A549 (cell line): ENCODE measurements around the gene KCNQ1. TPM values are rescaled to one million over a fixed set of nuclear protein-coding genes. Genes with fewer than 3 reads are reported as not detected.

Source experiments
- ATAC-seq, 2 experiments: fragments of 200-7000 bp in 1 of 2; fragments of >200 bp in 1 of 2; cut with Nextera tagmentation in 1 of 2; cut with Tn5 transposase in 1 of 2; 3 replicates each; pipeline versions ENCODE4 v1.8.0 to v1.9.1; 2018 to 2020; ENCODE audit warnings: mild to moderate bottlenecking in 1 of 2, moderate library complexity in 1 of 2
- CTCF ChIA-PET: fragments of 300-600 bp; sonication (Branson Sonifier 250); formaldehyde crosslinking; extraction: SDS; loops from one replicate; lab custom pipeline; 2021; ENCODE audit warnings: antibody characterized with exemption, inconsistent platforms; lab: Yijun Ruan, JAX
- POLR2A ChIA-PET: fragments of 350-600 bp; formaldehyde crosslinking; extraction: SDS; loops from one replicate; lab custom pipeline; 2021; ENCODE audit warnings: antibody characterized with exemption, inconsistent platforms; lab: Yijun Ruan, JAX
- DNase-seq, 2 experiments: peaks; one replicate each; pipeline versions ENCODE4 v3.0.0 to v3.0.0-alpha.2; 2011 to 2016; ENCODE audit warnings: low read depth in 1 of 2, low spot score in 1 of 2
- FAIRE-seq: peaks from 2 replicates; lab custom pipeline; 2011; peaks lifted over from hg19 to GRCh38; lab: Jason Lieb, UNC
- H3K27ac ChIP-seq, 2 experiments: fragments of >200 bp; sonication (Bioruptor Twin); formaldehyde crosslinking; 3 replicates each; pipeline ENCODE4 v1.5.1; 2016 to 2017
- H3K4me1 ChIP-seq: fragments of >200 bp; sonication (Bioruptor Twin); formaldehyde crosslinking; 3 replicates; pipeline ENCODE4 v1.6.1; 2016
- H3K4me2 ChIP-seq: fragments of >200 bp; sonication (Bioruptor Twin); formaldehyde crosslinking; 3 replicates; pipeline ENCODE4 v1.6.1; 2016
- H3K4me3 ChIP-seq: fragments of >200 bp; sonication (Bioruptor Twin); formaldehyde crosslinking; 3 replicates; pipeline ENCODE4 v1.5.1; 2016
- H3K9me3 ChIP-seq: fragments of >200 bp; sonication (Bioruptor Twin); formaldehyde crosslinking; 3 replicates; pipeline ENCODE4 v1.6.1; 2016
- ATOH8 ChIP-seq: fragments of 250-450 bp; sonication (Bioruptor Pico); IDR thresholded peaks from 2 replicates; pipeline ENCODE4 v1.5.0; 2020; ENCODE audit warnings: low read depth, mild to moderate bottlenecking, moderate library complexity
- BCL3 ChIP-seq: fragments of >200 bp; sonication (Bioruptor Twin); formaldehyde crosslinking; IDR thresholded peaks from 3 replicates; pipeline ENCODE4 v1.6.1; 2016
- BHLHE40 ChIP-seq: IDR thresholded peaks from 2 replicates; pipeline ENCODE4 v1.6.1; 2012; ENCODE audit warnings: low read depth, low read length, inconsistent platforms
- CBX8 ChIP-seq: fragments of 200-600 bp; sonication (generic); IDR thresholded peaks from 2 replicates; pipeline ENCODE4 v1.6.1; 2016
- CEBPB ChIP-seq, 2 experiments: fragments of >200 bp in 1 of 2; sonication (Bioruptor Twin) in 1 of 2; formaldehyde crosslinking in 1 of 2; IDR thresholded peaks; 2 replicates each; pipeline ENCODE4 v1.6.1; 2012 to 2016
- CHD2 ChIP-seq: fragments of 150-350 bp; IDR thresholded peaks from 2 replicates; pipeline ENCODE4 v1.6.1; 2014; ENCODE audit warnings: low read length; ENCODE audit not compliant: partially characterized antibody
- CHD4 ChIP-seq: fragments of 200-600 bp; sonication (generic); IDR thresholded peaks from 2 replicates; pipeline ENCODE4 v1.6.1; 2016; ENCODE audit warnings: antibody characterized with exemption, mild to moderate bottlenecking, borderline replicate concordance
- EHMT2 ChIP-seq: fragments of 200-600 bp; sonication (generic); IDR thresholded peaks from 2 replicates; pipeline ENCODE4 v1.6.1; 2016; ENCODE audit warnings: antibody characterized with exemption, low read depth, mild to moderate bottlenecking, moderate library complexity
- EP300 ChIP-seq, 2 experiments: fragments of >200 bp; sonication (Bioruptor Twin); formaldehyde crosslinking; IDR thresholded peaks; 2 replicates in 1 of 2; 3 replicates in 1 of 2; pipeline ENCODE4 v1.6.1; 2016 to 2017
- ESRRA ChIP-seq: fragments of 150-350 bp; IDR thresholded peaks from 2 replicates; pipeline ENCODE4 v1.6.1; 2014; ENCODE audit warnings: mild to moderate bottlenecking, low read length, borderline replicate concordance
- FOSB ChIP-seq: fragments of 250-450 bp; sonication (Bioruptor Pico); IDR thresholded peaks from 2 replicates; pipeline ENCODE4 v1.5.0; 2020; ENCODE audit warnings: mild to moderate bottlenecking, moderate library complexity
- FOSL2 ChIP-seq, 2 experiments: fragments of 450-650 bp in 1 of 2; fragments of >200 bp in 1 of 2; sonication (Bioruptor Twin) in 1 of 2; formaldehyde crosslinking; IDR thresholded peaks; 2 replicates each; pipeline versions ENCODE4 v1.5.0 to v1.6.1; 2016 to 2020; ENCODE audit warnings: mild to moderate bottlenecking in 1 of 2, moderate library complexity in 1 of 2
- FOXS1 ChIP-seq: fragments of 250-450 bp; sonication (Bioruptor Pico); IDR thresholded peaks from 2 replicates; pipeline ENCODE4 v1.5.0; 2020; ENCODE audit warnings: mild to moderate bottlenecking, moderate library complexity
- GATA3 ChIP-seq: IDR thresholded peaks from 2 replicates; pipeline ENCODE4 v1.6.1; 2012; ENCODE audit warnings: borderline replicate concordance
- HDAC2 ChIP-seq: fragments of 200-600 bp; sonication (generic); IDR thresholded peaks from 2 replicates; pipeline ENCODE4 v1.6.1; 2016
- HES2 ChIP-seq: fragments of >200 bp; sonication (Bioruptor Twin); formaldehyde crosslinking; IDR thresholded peaks from 2 replicates; pipeline ENCODE4 v1.6.1; 2016
- HMGXB4 ChIP-seq: fragments of 250-450 bp; sonication (Bioruptor Pico); IDR thresholded peaks from 2 replicates; pipeline ENCODE4 v1.5.0; 2021; ENCODE audit warnings: mild to moderate bottlenecking, moderate library complexity, borderline replicate concordance
- HOXA7 ChIP-seq: fragments of 250-450 bp; sonication (Bioruptor Pico); IDR thresholded peaks from 2 replicates; pipeline ENCODE4 v1.5.0; 2020; ENCODE audit warnings: mild to moderate bottlenecking, moderate library complexity
- JUN ChIP-seq, 2 experiments: fragments of >200 bp; sonication (Bioruptor Twin); formaldehyde crosslinking; IDR thresholded peaks; 2 replicates in 1 of 2; 3 replicates in 1 of 2; pipeline ENCODE4 v1.6.1; 2016 to 2017
- KDM5A ChIP-seq: fragments of 200-600 bp; sonication (generic); IDR thresholded peaks from 2 replicates; pipeline ENCODE4 v1.6.1; 2016; ENCODE audit warnings: antibody characterized with exemption, mild to moderate bottlenecking
- MAFK ChIP-seq: fragments of 450-650 bp; IDR thresholded peaks from 2 replicates; pipeline ENCODE4 v1.6.1; 2014; ENCODE audit not compliant: partially characterized antibody
- MAX ChIP-seq: IDR thresholded peaks from 2 replicates; pipeline ENCODE4 v1.6.1; 2012
- NPAS2 ChIP-seq: fragments of 250-450 bp; sonication (Bioruptor Pico); IDR thresholded peaks from 2 replicates; pipeline ENCODE4 v1.8.0; 2022; ENCODE audit warnings: mild to moderate bottlenecking, moderate library complexity, borderline replicate concordance
- NR3C1 ChIP-seq: fragments of >200 bp; sonication (Bioruptor Twin); formaldehyde crosslinking; IDR thresholded peaks from 3 replicates; pipeline ENCODE4 v1.6.1; 2017
- PBX3 ChIP-seq: IDR thresholded peaks from 2 replicates; pipeline ENCODE4 v1.6.1; 2012
- POLR2A ChIP-seq: IDR thresholded peaks from 2 replicates; pipeline ENCODE4 v1.6.1; 2012; ENCODE audit warnings: mild to moderate bottlenecking, low read length
- POLR2AphosphoS2 ChIP-seq: conservative IDR thresholded peaks from 2 replicates; pipeline ENCODE4 v1.6.1; 2012; ENCODE audit warnings: low read length, improper control_type of control experiment, inconsistent platforms
- RAD21 ChIP-seq, 2 experiments: fragments of >200 bp in 1 of 2; sonication (Bioruptor Twin) in 1 of 2; formaldehyde crosslinking in 1 of 2; IDR thresholded peaks in 1 of 2; conservative IDR thresholded peaks in 1 of 2; 2 replicates in 1 of 2; 3 replicates in 1 of 2; pipeline ENCODE4 v1.6.1; 2012 to 2018; ENCODE audit warnings: inconsistent platforms in 1 of 2
- RNF2 ChIP-seq: fragments of 200-600 bp; sonication (generic); IDR thresholded peaks from 2 replicates; pipeline ENCODE4 v1.6.1; 2016; ENCODE audit warnings: low read depth, mild to moderate bottlenecking, antibody characterized with exemption, moderate library complexity, borderline replicate concordance
- SREBF2 ChIP-seq: fragments of 450-650 bp; IDR thresholded peaks from 2 replicates; pipeline ENCODE4 v1.6.1; 2014; ENCODE audit warnings: mild to moderate bottlenecking, moderate library complexity
- ZFP36 ChIP-seq: fragments of 450-650 bp; IDR thresholded peaks from 2 replicates; pipeline ENCODE4 v1.6.1; 2014; ENCODE audit warnings: borderline replicate concordance; ENCODE audit not compliant: partially characterized antibody
- ZSCAN20 ChIP-seq: fragments of 250-450 bp; sonication (Bioruptor Pico); IDR thresholded peaks from 2 replicates; pipeline ENCODE4 v1.8.0; 2022; ENCODE audit warnings: mild to moderate bottlenecking, moderate library complexity
- WGBS: methylation state at CpG from one replicate; pipeline ENCODE4 v1.1.6; 2017; ENCODE audit errors: missing lambda C conversion rate; 5-methylcytosine and 5-hydroxymethylcytosine counted together
- polyA plus RNA-seq, 4 experiments: library from polyadenylated mRNA; depleted of rRNA in 3 of 4; stranded (reverse); fragments of >200 nt; fragmentation: RNase III in 1 of 4; extraction: RNeasy Plus Mini Kit Qiagen cat#74134 plus additional on column Dnase treatment in 1 of 4; gene quantifications; 2 replicates in 3 of 4; 3 replicates in 1 of 4; pipeline ENCODE4 v1.2.3, GENCODE V29; 2011 to 2017

Gene KCNQ1
- polyA plus RNA-seq, 2 of the 4 experiments (the other 2 are of a cell fraction): 0.14 to 0.17 TPM

GRCh38 chr11:2897048-2897447 is 452.2 kb downstream of the KCNQ1 start:
- no peak for FAIRE-seq
- POLR2A ChIA-PET: no interaction called here
- 88% methylated on average over 6 of the region's 6 CpGs for WGBS
- Histone ChIP-seq H3K9me3 (no peaks in the 10 kb centered on the region), H3K27ac (no peak overlapping the region; a peak in 1 of 6 replicates), H3K4me2 (no peak overlapping the region), H3K4me1 (peaks cover 32% of the 10 kb centered on the region), H3K4me3 (no peak overlapping the region)
- ATAC-seq: no peak
- no peak for DNase-seq
- CTCF ChIA-PET: interaction anchor here (0.7 to 21.2 kb wide), 3 partner anchors 9 to 476 kb away, joined by 3 to 1059 read pairs (median 4); no protein-coding TSS in a partner anchor
- TF ChIP-seq GATA3 (no peak), FOSB (CRISPR knock-in tag) (no peak), BHLHE40 (no peak), ZSCAN20 (no peak), RNF2 (no peak), PBX3 (no peak), EP300 (IDR thresholded peaks at IDR 0.05) (no peak), CHD2 (no peak), KDM5A (no peak), BCL3 (no peak), CHD4 (no peak), NPAS2 (CRISPR knock-in tag) (no peak), HMGXB4 (CRISPR knock-in tag) (no peak), EHMT2 (no peak), POLR2AphosphoS2 (no peak)

GRCh38 chr11:2898366-2899079 is 453.7 kb downstream of the KCNQ1 start:
- peaks cover 24% of the 10 kb centered on the region for H3K4me1 ChIP-seq
- peak overlapping the region; percentile 62 for H3K4me2 ChIP-seq
- WGBS: 70% methylated on average over 7 of the region's 12 CpGs
- ATAC-seq (no peak), DNase-seq (peak in 1 of 2 experiments; percentile 68), FAIRE-seq (no peak)
- peak overlapping the region; percentile 76 to 85 for H3K27ac ChIP-seq
- CTCF ChIA-PET: interaction anchor here (0.8 to 2.4 kb wide), 5 partner anchors 9 to 366 kb away, joined by 3 to 15 read pairs (median 3); partner anchors contain the start of gene PHLDA2
- H3K9me3 ChIP-seq: no peaks in the 10 kb centered on the region
- POLR2A ChIA-PET: interaction anchor here (1.2 kb wide), 1 partner anchor 31 kb away, joined by 7 read pairs; the partner anchor contains the start of gene PHLDA2
- H3K4me3 ChIP-seq: no peak overlapping the region
- TF ChIP-seq ATOH8 (CRISPR knock-in tag) (no peak), FOSB (CRISPR knock-in tag) (no peak), RNF2 (no peak), ESRRA (no peak), MAFK (no peak), HOXA7 (CRISPR knock-in tag) (no peak), CBX8 (no peak), KDM5A (no peak), ZFP36 (no peak), POLR2A (no peak), NR3C1 (no peak), MAX (peak; percentile 93), EP300 (IDR thresholded peaks at IDR 0.05) (no peak), CHD4 (no peak), FOSL2 (IDR thresholded peaks at IDR 0.05) (no peak), FOSL2 (CRISPR knock-in tag; IDR thresholded peaks at IDR 0.05) (peak; percentile 83), ZSCAN20 (no peak), RAD21 (conservative IDR thresholded peaks at IDR 0.05 in 1 of 2, IDR thresholded peaks at IDR 0.05 in 1 of 2) (no peak), SREBF2 (no peak), HDAC2 (no peak), CEBPB (IDR thresholded peaks at IDR 0.05) (no peak), HES2 (no peak), FOXS1 (CRISPR knock-in tag) (no peak), JUN (IDR thresholded peaks at IDR 0.05) (0 out of 5 replicates have a peak, but pooled peaks of 1 of the 2 experiments have one; percentile 19)
